CD4-positive, alpha-beta T cell treated with Interleukin-17A for 1 hour (primary cell): ENCODE results near the gene NSMF.

Experiments used
- DNase-seq: peaks from one replicate; pipeline ENCODE4 v3.0.0-alpha.2; 2020

Gene NSMF

GRCh38 chr9:137444106-137444790 lies 14.9 kb downstream of the NSMF start:
- DNase-seq: no peak

GRCh38 chr9:137441935-137442321 lies 17.2 kb downstream of the NSMF start:
- no peak for DNase-seq

GRCh38 chr9:137441289-137441934 lies 17.7 kb downstream of the NSMF start, which contains the start of gene ENTPD8:
TSS of gene ENTPD8 (minus strand) at chr9:137441357. CDS start at chr9:137438285, 3,072 bp downstream.
- DNase-seq: no peak

- DNase-seq: no peak
Measured at GRCh38 chr9:137439158-137439714, 19.9 kb downstream of the NSMF start.

GRCh38 chr9:137438591-137439157 lies 20.5 kb downstream of the NSMF start:
- DNase-seq: no peak

- DNase-seq: no peak
Measured at GRCh38 chr9:137437691-137438590, 21.2 kb downstream of the NSMF start.

GRCh38 chr9:137436761-137437600 lies 22.2 kb downstream of the NSMF start:
- no peak for DNase-seq

GRCh38 chr9:137435980-137436760 lies 23.0 kb downstream of the NSMF start:
- DNase-seq: no peak

- DNase-seq: no peak
Measured at GRCh38 chr9:137435381-137435891, 23.7 kb downstream of the NSMF start.

- no peak for DNase-seq
Measured at GRCh38 chr9:137434498-137435380, 24.4 kb downstream of the NSMF start.

GRCh38 chr9:137433916-137434431 lies 25.2 kb downstream of the NSMF start:
- no peak for DNase-seq

GRCh38 chr9:137433349-137433915 lies 25.7 kb downstream of the NSMF start:
- no peak for DNase-seq

- DNase-seq: no peak
Measured at GRCh38 chr9:137432687-137433348, 26.3 kb downstream of the NSMF start.

- DNase-seq: no peak
Measured at GRCh38 chr9:137431416-137431931, 27.7 kb downstream of the NSMF start.

GRCh38 chr9:137430723-137431415 lies 28.3 kb downstream of the NSMF start:
- no peak for DNase-seq

GRCh38 chr9:137429974-137430722 lies 29.0 kb downstream of the NSMF start:
- no peak for DNase-seq

- DNase-seq: no peak
Measured at GRCh38 chr9:137429546-137429890, 29.6 kb downstream of the NSMF start.
